WTC11 (cell line): ENCODE measurements around the gene SLFN5. TPM values are rescaled to one million over a fixed set of nuclear protein-coding genes. Genes with fewer than 3 reads are reported as not detected.
"Not testable (repeated sequence)": the region's sequence is repeated elsewhere in the genome, so short reads cannot be mapped to it uniquely, and the experiment has no call there.

Experiments used
- ATAC-seq: fragments of 200-7000 bp; cut with Tn5 transposase; 2 replicates; pipeline ENCODE4 v1.10.0; 2021; ENCODE audit warnings: mild to moderate bottlenecking, moderate library complexity
- CTCF ChIA-PET: fragments of 300-600 bp; sonication (Branson Sonifier 250); formaldehyde crosslinking; loops from one replicate; lab custom pipeline; 2021; ENCODE audit warnings: antibody characterized with exemption; lab: Charles Lee
- POLR2A ChIA-PET: fragments of 350-600 bp; sonication (Branson Sonifier 250); formaldehyde crosslinking; loops from one replicate; lab custom pipeline; 2021; ENCODE audit warnings: antibody characterized with exemption; lab: Charles Lee
- DNase-seq: peaks from one replicate; pipeline ENCODE4 v3.0.0; 2021; ENCODE audit warnings: low spot score
- H3K27ac Mint-ChIP-seq: 2 replicates; pipeline ENCODE4 v1.8.0; 2021; ENCODE audit warnings: mixed read lengths
- H3K27me3 Mint-ChIP-seq: 2 replicates; pipeline ENCODE4 v1.8.0; 2021; ENCODE audit warnings: low read depth, mild to moderate bottlenecking, moderate library complexity, mixed read lengths
- H3K36me3 Mint-ChIP-seq: 2 replicates; pipeline ENCODE4 v1.8.0; 2021; ENCODE audit warnings: mixed read lengths
- H3K4me1 Mint-ChIP-seq: 2 replicates; pipeline ENCODE4 v1.8.0; 2022; ENCODE audit warnings: mixed read lengths
- H3K4me3 Mint-ChIP-seq: 2 replicates; pipeline ENCODE4 v1.8.0; 2021; ENCODE audit warnings: mild to moderate bottlenecking, moderate library complexity, mixed read lengths
- H3K9me3 Mint-ChIP-seq: 2 replicates; pipeline ENCODE4 v1.8.0; 2021; ENCODE audit warnings: mixed read lengths
- ELF4 ChIP-seq: sonication (generic); formaldehyde crosslinking; IDR thresholded peaks from 2 replicates; pipeline ENCODE4 v1.8.1; 2022; ENCODE audit warnings: low read depth, mild to moderate bottlenecking, moderate library complexity, missing genetic modification reagents
- NR2C2 ChIP-seq: sonication (generic); formaldehyde crosslinking; IDR thresholded peaks from 2 replicates; pipeline ENCODE4 v1.8.0; 2022; ENCODE audit warnings: mild to moderate bottlenecking, missing genetic modification reagents
- NR3C1 ChIP-seq: sonication (generic); formaldehyde crosslinking; conservative IDR thresholded peaks from 2 replicates; pipeline ENCODE4 v1.8.1; 2023; ENCODE audit warnings: low read depth, mild to moderate bottlenecking, missing genetic modification reagents
- SMAD4 ChIP-seq: sonication (generic); formaldehyde crosslinking; IDR thresholded peaks from 2 replicates; pipeline ENCODE4 v1.8.0; 2022; ENCODE audit warnings: mild to moderate bottlenecking, missing genetic modification reagents
- total RNA-seq: library from RNA; stranded (reverse); gene quantifications from 3 replicates; pipeline ENCODE4 v1.2.3, GENCODE V29; 2021
- TF ChIP-seq, protein P1 (sequence below): fragments of 200-600 bp; IDR thresholded peaks from 2 replicates; pipeline ENCODE4 v1.8.0; 2022; ENCODE audit warnings: antibody characterized with exemption
- TF ChIP-seq, protein P2 (sequence below): fragments of 250-450 bp; sonication (Bioruptor Pico); IDR thresholded peaks from 2 replicates; pipeline ENCODE4 v1.9.0; 2021; ENCODE audit warnings: mild to moderate bottlenecking, borderline replicate concordance
- TF ChIP-seq, protein P3 (sequence below): sonication (generic); formaldehyde crosslinking; IDR thresholded peaks from 2 replicates; pipeline ENCODE4 v1.8.0; 2022; ENCODE audit warnings: mild to moderate bottlenecking, missing genetic modification reagents
- TF ChIP-seq, protein P4 (sequence below): fragments of 250-450 bp; sonication (Bioruptor Pico); IDR thresholded peaks from 2 replicates; pipeline ENCODE4 v1.9.0; 2021; ENCODE audit warnings: mild to moderate bottlenecking
- TF ChIP-seq, protein P5 (sequence below): fragments of 250-450 bp; sonication (Bioruptor Pico); conservative IDR thresholded peaks from 2 replicates; pipeline ENCODE4 v1.9.0; 2021; ENCODE audit warnings: mild to moderate bottlenecking
- TF ChIP-seq, protein P6 (sequence below): fragments of 250-450 bp; sonication (Bioruptor Pico); IDR thresholded peaks from 2 replicates; pipeline ENCODE4 v1.9.0; 2021; ENCODE audit warnings: mild to moderate bottlenecking
- TF ChIP-seq, protein P7 (sequence below): sonication (generic); formaldehyde crosslinking; IDR thresholded peaks from 2 replicates; pipeline ENCODE4 v1.8.0; 2022; ENCODE audit warnings: mild to moderate bottlenecking, missing genetic modification reagents
- TF ChIP-seq, protein P8 (sequence below): sonication (generic); formaldehyde crosslinking; IDR thresholded peaks from 2 replicates; pipeline ENCODE4 v1.8.1; 2022; ENCODE audit warnings: low read depth, mild to moderate bottlenecking, moderate library complexity, missing genetic modification reagents, borderline replicate concordance

The SLFN5 gene
- total RNA-seq, 1 experiment from 2014 or later = 7.6 TPM

DNA sequence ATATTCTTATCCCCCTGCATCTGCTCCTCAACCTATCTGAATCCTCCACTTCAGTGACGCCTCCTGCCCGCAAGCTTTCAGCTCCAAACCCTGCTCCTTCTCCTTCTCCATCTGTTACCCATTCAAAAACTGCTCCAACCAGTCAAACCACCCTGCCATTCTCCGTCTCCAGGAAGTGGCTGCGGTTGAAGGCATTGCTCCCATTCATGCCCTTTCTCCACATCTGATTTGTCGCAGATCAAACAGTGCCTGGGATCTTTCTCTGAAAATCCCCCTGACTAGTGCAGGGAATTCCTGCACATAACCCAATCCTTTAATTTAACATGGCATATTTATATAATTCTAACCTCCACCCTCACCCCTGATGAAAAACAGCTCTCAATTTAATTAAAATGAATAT, 56.3 kb downstream of the SLFN5 start:
- peaks cover 62% of the 10 kb centered on the region for H3K36me3 Mint-ChIP-seq
- peaks cover 55% of the 10 kb centered on the region for H3K27me3 Mint-ChIP-seq
- no peak overlapping the region for H3K27ac Mint-ChIP-seq
- peaks cover 82% of the 10 kb centered on the region for H3K9me3 Mint-ChIP-seq
- TF ChIP-seq NR3C1 (CRISPR knock-in tag) (no peak), NR2C2 (no peak)
- TF ChIP-seq, protein P1, sequence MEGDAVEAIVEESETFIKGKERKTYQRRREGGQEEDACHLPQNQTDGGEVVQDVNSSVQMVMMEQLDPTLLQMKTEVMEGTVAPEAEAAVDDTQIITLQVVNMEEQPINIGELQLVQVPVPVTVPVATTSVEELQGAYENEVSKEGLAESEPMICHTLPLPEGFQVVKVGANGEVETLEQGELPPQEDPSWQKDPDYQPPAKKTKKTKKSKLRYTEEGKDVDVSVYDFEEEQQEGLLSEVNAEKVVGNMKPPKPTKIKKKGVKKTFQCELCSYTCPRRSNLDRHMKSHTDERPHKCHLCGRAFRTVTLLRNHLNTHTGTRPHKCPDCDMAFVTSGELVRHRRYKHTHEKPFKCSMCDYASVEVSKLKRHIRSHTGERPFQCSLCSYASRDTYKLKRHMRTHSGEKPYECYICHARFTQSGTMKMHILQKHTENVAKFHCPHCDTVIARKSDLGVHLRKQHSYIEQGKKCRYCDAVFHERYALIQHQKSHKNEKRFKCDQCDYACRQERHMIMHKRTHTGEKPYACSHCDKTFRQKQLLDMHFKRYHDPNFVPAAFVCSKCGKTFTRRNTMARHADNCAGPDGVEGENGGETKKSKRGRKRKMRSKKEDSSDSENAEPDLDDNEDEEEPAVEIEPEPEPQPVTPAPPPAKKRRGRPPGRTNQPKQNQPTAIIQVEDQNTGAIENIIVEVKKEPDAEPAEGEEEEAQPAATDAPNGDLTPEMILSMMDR = no peak
- TF ChIP-seq, protein P2, sequence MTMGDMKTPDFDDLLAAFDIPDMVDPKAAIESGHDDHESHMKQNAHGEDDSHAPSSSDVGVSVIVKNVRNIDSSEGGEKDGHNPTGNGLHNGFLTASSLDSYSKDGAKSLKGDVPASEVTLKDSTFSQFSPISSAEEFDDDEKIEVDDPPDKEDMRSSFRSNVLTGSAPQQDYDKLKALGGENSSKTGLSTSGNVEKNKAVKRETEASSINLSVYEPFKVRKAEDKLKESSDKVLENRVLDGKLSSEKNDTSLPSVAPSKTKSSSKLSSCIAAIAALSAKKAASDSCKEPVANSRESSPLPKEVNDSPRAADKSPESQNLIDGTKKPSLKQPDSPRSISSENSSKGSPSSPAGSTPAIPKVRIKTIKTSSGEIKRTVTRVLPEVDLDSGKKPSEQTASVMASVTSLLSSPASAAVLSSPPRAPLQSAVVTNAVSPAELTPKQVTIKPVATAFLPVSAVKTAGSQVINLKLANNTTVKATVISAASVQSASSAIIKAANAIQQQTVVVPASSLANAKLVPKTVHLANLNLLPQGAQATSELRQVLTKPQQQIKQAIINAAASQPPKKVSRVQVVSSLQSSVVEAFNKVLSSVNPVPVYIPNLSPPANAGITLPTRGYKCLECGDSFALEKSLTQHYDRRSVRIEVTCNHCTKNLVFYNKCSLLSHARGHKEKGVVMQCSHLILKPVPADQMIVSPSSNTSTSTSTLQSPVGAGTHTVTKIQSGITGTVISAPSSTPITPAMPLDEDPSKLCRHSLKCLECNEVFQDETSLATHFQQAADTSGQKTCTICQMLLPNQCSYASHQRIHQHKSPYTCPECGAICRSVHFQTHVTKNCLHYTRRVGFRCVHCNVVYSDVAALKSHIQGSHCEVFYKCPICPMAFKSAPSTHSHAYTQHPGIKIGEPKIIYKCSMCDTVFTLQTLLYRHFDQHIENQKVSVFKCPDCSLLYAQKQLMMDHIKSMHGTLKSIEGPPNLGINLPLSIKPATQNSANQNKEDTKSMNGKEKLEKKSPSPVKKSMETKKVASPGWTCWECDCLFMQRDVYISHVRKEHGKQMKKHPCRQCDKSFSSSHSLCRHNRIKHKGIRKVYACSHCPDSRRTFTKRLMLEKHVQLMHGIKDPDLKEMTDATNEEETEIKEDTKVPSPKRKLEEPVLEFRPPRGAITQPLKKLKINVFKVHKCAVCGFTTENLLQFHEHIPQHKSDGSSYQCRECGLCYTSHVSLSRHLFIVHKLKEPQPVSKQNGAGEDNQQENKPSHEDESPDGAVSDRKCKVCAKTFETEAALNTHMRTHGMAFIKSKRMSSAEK (CRISPR knock-in tag) = no peak
- TF ChIP-seq, protein P3, sequence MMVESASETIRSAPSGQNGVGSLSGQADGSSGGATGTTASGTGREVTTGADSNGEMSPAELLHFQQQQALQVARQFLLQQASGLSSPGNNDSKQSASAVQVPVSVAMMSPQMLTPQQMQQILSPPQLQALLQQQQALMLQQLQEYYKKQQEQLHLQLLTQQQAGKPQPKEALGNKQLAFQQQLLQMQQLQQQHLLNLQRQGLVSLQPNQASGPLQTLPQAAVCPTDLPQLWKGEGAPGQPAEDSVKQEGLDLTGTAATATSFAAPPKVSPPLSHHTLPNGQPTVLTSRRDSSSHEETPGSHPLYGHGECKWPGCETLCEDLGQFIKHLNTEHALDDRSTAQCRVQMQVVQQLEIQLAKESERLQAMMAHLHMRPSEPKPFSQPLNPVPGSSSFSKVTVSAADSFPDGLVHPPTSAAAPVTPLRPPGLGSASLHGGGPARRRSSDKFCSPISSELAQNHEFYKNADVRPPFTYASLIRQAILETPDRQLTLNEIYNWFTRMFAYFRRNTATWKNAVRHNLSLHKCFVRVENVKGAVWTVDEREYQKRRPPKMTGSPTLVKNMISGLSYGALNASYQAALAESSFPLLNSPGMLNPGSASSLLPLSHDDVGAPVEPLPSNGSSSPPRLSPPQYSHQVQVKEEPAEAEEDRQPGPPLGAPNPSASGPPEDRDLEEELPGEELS = no peak
- TF ChIP-seq, protein P4, sequence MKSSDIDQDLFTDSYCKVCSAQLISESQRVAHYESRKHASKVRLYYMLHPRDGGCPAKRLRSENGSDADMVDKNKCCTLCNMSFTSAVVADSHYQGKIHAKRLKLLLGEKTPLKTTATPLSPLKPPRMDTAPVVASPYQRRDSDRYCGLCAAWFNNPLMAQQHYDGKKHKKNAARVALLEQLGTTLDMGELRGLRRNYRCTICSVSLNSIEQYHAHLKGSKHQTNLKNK = no peak
- TF ChIP-seq, protein P5, sequence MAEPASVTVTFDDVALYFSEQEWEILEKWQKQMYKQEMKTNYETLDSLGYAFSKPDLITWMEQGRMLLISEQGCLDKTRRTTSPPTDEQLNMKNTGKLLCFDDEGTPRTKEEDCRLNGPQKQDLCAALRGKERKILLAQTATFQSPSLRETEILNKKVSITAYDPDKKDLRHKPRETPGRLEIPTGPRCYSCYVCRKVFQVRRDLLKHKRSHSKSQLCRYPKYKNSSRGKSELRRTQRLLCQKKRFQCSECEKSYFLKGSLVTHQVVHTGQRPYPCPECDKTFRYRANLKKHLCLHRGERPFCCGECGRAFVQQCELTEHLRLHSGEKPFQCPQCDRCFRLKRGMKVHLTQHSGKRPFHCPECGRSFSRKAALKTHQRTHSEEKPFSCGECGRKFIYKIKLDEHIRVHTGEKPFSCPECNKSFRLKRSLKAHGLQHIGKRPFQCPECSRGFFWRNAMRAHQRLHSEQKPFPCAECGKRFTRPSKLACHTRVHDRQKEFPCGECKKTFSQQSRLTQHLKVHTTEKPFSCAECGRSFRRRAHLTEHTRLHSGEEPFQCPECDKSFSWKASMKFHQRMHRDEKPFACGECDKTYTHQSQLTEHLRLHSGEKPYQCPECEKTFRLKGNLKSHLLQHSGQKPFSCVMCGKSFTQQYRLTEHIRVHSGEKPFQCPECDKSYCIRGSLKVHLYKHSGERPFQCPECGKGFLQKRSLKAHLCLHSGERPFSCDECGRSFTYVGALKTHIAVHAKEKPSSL = no peak
- TF ChIP-seq, all 79 proteins: peak for 0
- Mint-ChIP-seq H3K4me3 (no peak overlapping the region), H3K4me1 (no peaks in the 10 kb centered on the region)
- DNase-seq = no peak
- CTCF ChIA-PET = no interaction called here
- no peak for ATAC-seq
- POLR2A ChIA-PET = no interaction called here

DNA sequence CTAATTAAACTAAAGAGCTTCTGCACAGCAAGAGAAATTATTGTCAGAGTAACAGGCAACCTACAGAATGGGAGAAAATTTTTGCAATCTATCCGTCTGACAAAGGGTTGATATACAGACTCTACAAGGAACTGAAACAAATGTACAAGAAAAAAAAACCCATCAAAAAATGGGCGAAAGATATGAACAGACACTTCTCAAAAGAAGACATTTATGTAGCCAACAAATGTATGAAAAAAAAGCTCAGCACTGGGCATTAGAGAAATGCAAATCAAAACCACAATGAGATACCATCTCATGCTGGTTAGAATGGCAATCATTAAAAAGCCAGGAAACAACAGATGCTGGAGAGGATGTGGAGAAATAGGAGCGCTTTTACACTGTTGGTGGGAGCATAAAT, 66.5 kb downstream of the SLFN5 start:
- H3K27ac Mint-ChIP-seq, H3K36me3 Mint-ChIP-seq, ATAC-seq, CTCF ChIA-PET, H3K4me3 Mint-ChIP-seq, POLR2A ChIA-PET, DNase-seq: not testable (repeated sequence)
- Mint-ChIP-seq H3K27me3 (peaks cover 41% of the 10 kb centered on the region), H3K9me3 (peaks cover 32% of the 10 kb centered on the region), H3K4me1 (peaks cover 19% of the 10 kb centered on the region)

DNA sequence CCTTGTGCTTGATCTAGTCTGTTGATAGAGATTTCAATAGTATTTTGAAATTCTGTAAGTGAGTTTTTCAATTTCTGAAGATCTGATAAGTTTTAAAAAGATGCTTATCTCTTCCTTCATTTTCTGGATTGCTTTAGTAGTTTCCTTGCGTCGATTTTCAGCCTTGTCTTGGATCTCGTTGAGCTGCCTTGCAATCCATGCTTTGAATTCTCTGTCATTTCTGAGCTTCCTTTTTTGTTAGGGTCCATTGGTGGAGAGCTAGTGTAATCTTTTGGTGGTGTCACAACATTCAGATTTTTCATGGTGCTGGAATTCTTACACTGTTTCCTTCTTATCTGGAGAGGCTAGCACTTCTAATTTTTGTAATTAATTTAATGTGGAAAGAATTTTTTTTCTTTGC, 69.5 kb downstream of the SLFN5 start:
- H3K4me1 Mint-ChIP-seq = peaks cover 34% of the 10 kb centered on the region
- no peak overlapping the region for H3K4me3 Mint-ChIP-seq
- no peaks in the 10 kb centered on the region; the same call in 1 of the 2 replicates for H3K36me3 Mint-ChIP-seq
- ATAC-seq (no peak), DNase-seq (no peak)
- peaks cover 49% of the 10 kb centered on the region for H3K27me3 Mint-ChIP-seq
- POLR2A ChIA-PET = interaction anchor here (1.6 kb wide), 1 partner anchor 136 kb away, joined by 9 read pairs; the partner anchor contains the start of gene SLFN13
- no peak overlapping the region for H3K27ac Mint-ChIP-seq
- peaks cover 22% of the 10 kb centered on the region for H3K9me3 Mint-ChIP-seq
- CTCF ChIA-PET = interaction anchor here (0.7 to 4.5 kb wide), 23 partner anchors 22 to 435 kb away, joined by 3 to 71 read pairs (median 7); partner anchors contain the start of genes SLFN11, SLFN12L and SLFN13
- TF ChIP-seq, protein P6, sequence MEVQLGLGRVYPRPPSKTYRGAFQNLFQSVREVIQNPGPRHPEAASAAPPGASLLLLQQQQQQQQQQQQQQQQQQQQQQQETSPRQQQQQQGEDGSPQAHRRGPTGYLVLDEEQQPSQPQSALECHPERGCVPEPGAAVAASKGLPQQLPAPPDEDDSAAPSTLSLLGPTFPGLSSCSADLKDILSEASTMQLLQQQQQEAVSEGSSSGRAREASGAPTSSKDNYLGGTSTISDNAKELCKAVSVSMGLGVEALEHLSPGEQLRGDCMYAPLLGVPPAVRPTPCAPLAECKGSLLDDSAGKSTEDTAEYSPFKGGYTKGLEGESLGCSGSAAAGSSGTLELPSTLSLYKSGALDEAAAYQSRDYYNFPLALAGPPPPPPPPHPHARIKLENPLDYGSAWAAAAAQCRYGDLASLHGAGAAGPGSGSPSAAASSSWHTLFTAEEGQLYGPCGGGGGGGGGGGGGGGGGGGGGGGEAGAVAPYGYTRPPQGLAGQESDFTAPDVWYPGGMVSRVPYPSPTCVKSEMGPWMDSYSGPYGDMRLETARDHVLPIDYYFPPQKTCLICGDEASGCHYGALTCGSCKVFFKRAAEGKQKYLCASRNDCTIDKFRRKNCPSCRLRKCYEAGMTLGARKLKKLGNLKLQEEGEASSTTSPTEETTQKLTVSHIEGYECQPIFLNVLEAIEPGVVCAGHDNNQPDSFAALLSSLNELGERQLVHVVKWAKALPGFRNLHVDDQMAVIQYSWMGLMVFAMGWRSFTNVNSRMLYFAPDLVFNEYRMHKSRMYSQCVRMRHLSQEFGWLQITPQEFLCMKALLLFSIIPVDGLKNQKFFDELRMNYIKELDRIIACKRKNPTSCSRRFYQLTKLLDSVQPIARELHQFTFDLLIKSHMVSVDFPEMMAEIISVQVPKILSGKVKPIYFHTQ (CRISPR knock-in tag) = no peak
- TF ChIP-seq, protein P7, sequence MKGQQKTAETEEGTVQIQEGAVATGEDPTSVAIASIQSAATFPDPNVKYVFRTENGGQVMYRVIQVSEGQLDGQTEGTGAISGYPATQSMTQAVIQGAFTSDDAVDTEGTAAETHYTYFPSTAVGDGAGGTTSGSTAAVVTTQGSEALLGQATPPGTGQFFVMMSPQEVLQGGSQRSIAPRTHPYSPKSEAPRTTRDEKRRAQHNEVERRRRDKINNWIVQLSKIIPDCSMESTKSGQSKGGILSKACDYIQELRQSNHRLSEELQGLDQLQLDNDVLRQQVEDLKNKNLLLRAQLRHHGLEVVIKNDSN = no peak
- TF ChIP-seq, protein P8, sequence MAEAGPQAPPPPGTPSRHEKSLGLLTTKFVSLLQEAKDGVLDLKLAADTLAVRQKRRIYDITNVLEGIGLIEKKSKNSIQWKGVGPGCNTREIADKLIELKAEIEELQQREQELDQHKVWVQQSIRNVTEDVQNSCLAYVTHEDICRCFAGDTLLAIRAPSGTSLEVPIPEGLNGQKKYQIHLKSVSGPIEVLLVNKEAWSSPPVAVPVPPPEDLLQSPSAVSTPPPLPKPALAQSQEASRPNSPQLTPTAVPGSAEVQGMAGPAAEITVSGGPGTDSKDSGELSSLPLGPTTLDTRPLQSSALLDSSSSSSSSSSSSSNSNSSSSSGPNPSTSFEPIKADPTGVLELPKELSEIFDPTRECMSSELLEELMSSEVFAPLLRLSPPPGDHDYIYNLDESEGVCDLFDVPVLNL (CRISPR knock-in tag) = no peak
- no peak for TF ChIP-seq ELF4
- no peak for TF ChIP-seq SMAD4 (CRISPR knock-in tag)
